SK-N-SH (cell line): Measurements from ENCODE around the gene TFPI2. TPM values are rescaled to one million over a fixed set of nuclear protein-coding genes. Genes with fewer than 3 reads are reported as not detected.

Experiments used
- CTCF ChIA-PET: fragments of 300-600, 350-600 bp; formaldehyde crosslinking; extraction: SDS; loops from one replicate; lab custom pipeline; 2021; lab: Yijun Ruan, JAX
- POLR2A ChIA-PET: fragments of 350-600 bp; sonication (Branson Sonifier 250); formaldehyde crosslinking; extraction: SDS; loops from one replicate; lab custom pipeline; 2020; ENCODE audit warnings: antibody characterized with exemption, inconsistent platforms; lab: Yijun Ruan, JAX
- DNase-seq: peaks from one replicate; pipeline ENCODE4 v3.0.0; 2012
- H2AFZ ChIP-seq: fragments of 200-600 bp; sonication (generic); 2 replicates; pipeline ENCODE4 v1.8.1; 2016; ENCODE audit warnings: antibody characterized with exemption, mild to moderate bottlenecking, low read depth
- H3F3A ChIP-seq: fragments of 200-600 bp; sonication (generic); replicated peaks from 2 replicates; pipeline ENCODE3; 2016; ENCODE audit warnings: antibody characterized with exemption, mild to moderate bottlenecking; ENCODE audit not compliant: insufficient read depth
- H3K27ac ChIP-seq, 2 experiments: fragments of 200-500 bp in 1 of 2; fragments of 200-600 bp in 1 of 2; sonication (Bioruptor generic) in 1 of 2; sonication (generic), shearing (Covaris generic) in 1 of 2; 2 replicates each; pipeline versions ENCODE4 v1.5.1 to v1.6.1; 2014 to 2016; ENCODE audit warnings: low read depth in 2 of 2, inconsistent platforms in 1 of 2, low read length in 1 of 2, mild to moderate bottlenecking in 1 of 2, mixed read lengths in 1 of 2
- H3K27me3 ChIP-seq: fragments of 200-600 bp; sonication (generic), shearing (Covaris generic); 2 replicates; pipeline ENCODE4 v1.6.1; 2016; ENCODE audit warnings: mixed run types; ENCODE audit not compliant: insufficient read depth
- H3K36me3 ChIP-seq, 2 experiments: fragments of 200-500 bp in 1 of 2; fragments of 200-600 bp in 1 of 2; sonication (Bioruptor generic) in 1 of 2; sonication (generic) in 1 of 2; replicated peaks in 1 of 2; 2 replicates each; pipeline versions ENCODE3 to v1.5.1; 2014 to 2016; ENCODE audit warnings: low read length in 1 of 2, mild to moderate bottlenecking in 1 of 2; ENCODE audit not compliant: insufficient read depth in 2 of 2, control insufficient read depth in 1 of 2
- H3K4me1 ChIP-seq, 2 experiments: fragments of 200-500 bp in 1 of 2; fragments of 200-600 bp in 1 of 2; sonication (Bioruptor generic) in 1 of 2; sonication (generic), shearing (Covaris generic) in 1 of 2; 2 replicates each; pipeline versions ENCODE4 v1.5.1 to v1.6.1; 2014 to 2016; ENCODE audit warnings: low read depth in 1 of 2, low read length in 1 of 2, mixed run types in 1 of 2; ENCODE audit not compliant: insufficient read depth in 2 of 2, control insufficient read depth in 1 of 2
- H3K4me2 ChIP-seq: fragments of 200-600 bp; sonication (generic), shearing (Covaris generic); 2 replicates; pipeline ENCODE4 v1.6.1; 2017; ENCODE audit warnings: mixed run types
- H3K4me3 ChIP-seq, 2 experiments: fragments of 200-500 bp in 1 of 2; fragments of 200-600 bp in 1 of 2; sonication (Bioruptor generic) in 1 of 2; sonication (generic), shearing (Covaris generic) in 1 of 2; 2 replicates each; pipeline versions ENCODE4 v1.5.1 to v1.8.1; 2014 to 2016; ENCODE audit warnings: low read depth in 2 of 2, inconsistent platforms in 1 of 2, low read length in 1 of 2, mild to moderate bottlenecking in 1 of 2, mixed read lengths in 1 of 2, moderate library complexity in 1 of 2
- H3K79me2 ChIP-seq: fragments of 200-600 bp; sonication (generic); 2 replicates; pipeline ENCODE4 v1.8.1; 2017; ENCODE audit warnings: mild to moderate bottlenecking; ENCODE audit not compliant: insufficient read depth
- H3K9ac ChIP-seq: fragments of 200-600 bp; sonication (generic); 2 replicates; pipeline ENCODE4 v1.6.1; 2017; ENCODE audit warnings: mixed run types
- H3K9me2 ChIP-seq: fragments of 200-600 bp; sonication (generic); 2 replicates; pipeline ENCODE4 v1.6.1; 2017; ENCODE audit warnings: mixed run types
- H3K9me3 ChIP-seq: fragments of 200-600 bp; sonication (generic); 2 replicates; pipeline ENCODE4 v1.6.1; 2017; ENCODE audit warnings: mixed run types, mild to moderate bottlenecking, moderate library complexity
- H4K20me1 ChIP-seq: fragments of 200-600 bp; sonication (generic); 2 replicates; pipeline ENCODE4 v1.6.1; 2017; ENCODE audit warnings: mild to moderate bottlenecking, mixed run types; ENCODE audit not compliant: insufficient read depth
- FOSL2 ChIP-seq: IDR thresholded peaks from 2 replicates; pipeline ENCODE4 v1.4.0; 2012; ENCODE audit warnings: low read depth, mild to moderate bottlenecking, moderate library complexity, borderline replicate concordance
- JUND ChIP-seq: IDR thresholded peaks from 2 replicates; pipeline ENCODE4 v1.4.0; 2012
- NFIC ChIP-seq: IDR thresholded peaks from 2 replicates; pipeline ENCODE4 v1.4.0; 2012; ENCODE audit warnings: borderline replicate concordance
- NRF1 ChIP-seq: IDR thresholded peaks from 2 replicates; pipeline ENCODE4 v1.6.1; 2012; ENCODE audit warnings: low read depth, mild to moderate bottlenecking, low read length
- PBX3 ChIP-seq: IDR thresholded peaks from 2 replicates; pipeline ENCODE4; 2012
- TCF12 ChIP-seq: IDR thresholded peaks from 2 replicates; pipeline ENCODE4 v1.4.0; 2012
- TEAD4 ChIP-seq: IDR thresholded peaks from 2 replicates; pipeline ENCODE4 v1.4.0; 2012; ENCODE audit warnings: mild to moderate bottlenecking, borderline replicate concordance; ENCODE audit not compliant: insufficient read depth
- YY1 ChIP-seq: IDR thresholded peaks from 2 replicates; pipeline ENCODE4 v1.4.0; 2012; ENCODE audit warnings: low read depth, mild to moderate bottlenecking
- WGBS: methylation state at CpG from one replicate; pipeline ENCODE4 v1.1.6; 2017; ENCODE audit warnings: low lambda C conversion rate; 5-methylcytosine and 5-hydroxymethylcytosine counted together
- polyA plus RNA-seq, 3 experiments: library from polyadenylated mRNA; depleted of rRNA; stranded (reverse); fragments of >200 nt; gene quantifications; 2 replicates each; pipeline ENCODE4 v1.2.3, GENCODE V29; 2012
- TF ChIP-seq, protein P1 (sequence below): IDR thresholded peaks from 2 replicates; pipeline ENCODE4 v1.6.1; 2012; ENCODE audit warnings: mild to moderate bottlenecking, low read depth, low read length, moderate library complexity
- TF ChIP-seq, protein P2 (sequence below): IDR thresholded peaks from 2 replicates; pipeline ENCODE4 v1.4.0; 2012; ENCODE audit warnings: low read depth, borderline replicate concordance
- TF ChIP-seq, protein P3 (sequence below): fragments of 200-600 bp; sonication (generic); IDR thresholded peaks from 2 replicates; pipeline ENCODE4 v1.6.1; 2017; ENCODE audit warnings: antibody characterized with exemption, mild to moderate bottlenecking, moderate library complexity

TFPI2 gene
- polyA plus RNA-seq, 1 of the 3 experiments (the other 2 are of a cell fraction): 17.7 TPM

DNA sequence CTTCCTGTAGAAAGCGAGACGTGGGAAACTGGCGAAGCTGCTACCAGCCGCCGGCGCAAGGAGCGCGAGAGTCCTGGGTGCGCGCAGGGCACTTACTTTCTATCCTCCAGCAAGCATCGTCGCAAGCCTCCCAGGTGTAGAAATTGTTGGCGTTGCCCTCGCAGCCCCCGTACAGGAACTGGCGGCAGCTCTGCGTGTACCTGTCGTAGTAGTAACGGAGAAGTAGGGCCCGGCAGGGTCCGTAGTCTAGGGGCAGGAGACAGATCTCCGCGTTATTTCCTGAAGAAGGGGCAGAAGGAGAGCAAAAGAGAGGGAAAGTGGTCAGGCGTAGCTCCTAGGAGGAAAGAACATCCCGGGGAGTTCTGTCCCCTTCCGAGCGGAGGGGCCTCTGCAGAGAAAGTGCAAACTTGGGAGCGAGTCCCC is 501 bp downstream of the TFPI2 start (continued):
- TF ChIP-seq, protein P1, sequence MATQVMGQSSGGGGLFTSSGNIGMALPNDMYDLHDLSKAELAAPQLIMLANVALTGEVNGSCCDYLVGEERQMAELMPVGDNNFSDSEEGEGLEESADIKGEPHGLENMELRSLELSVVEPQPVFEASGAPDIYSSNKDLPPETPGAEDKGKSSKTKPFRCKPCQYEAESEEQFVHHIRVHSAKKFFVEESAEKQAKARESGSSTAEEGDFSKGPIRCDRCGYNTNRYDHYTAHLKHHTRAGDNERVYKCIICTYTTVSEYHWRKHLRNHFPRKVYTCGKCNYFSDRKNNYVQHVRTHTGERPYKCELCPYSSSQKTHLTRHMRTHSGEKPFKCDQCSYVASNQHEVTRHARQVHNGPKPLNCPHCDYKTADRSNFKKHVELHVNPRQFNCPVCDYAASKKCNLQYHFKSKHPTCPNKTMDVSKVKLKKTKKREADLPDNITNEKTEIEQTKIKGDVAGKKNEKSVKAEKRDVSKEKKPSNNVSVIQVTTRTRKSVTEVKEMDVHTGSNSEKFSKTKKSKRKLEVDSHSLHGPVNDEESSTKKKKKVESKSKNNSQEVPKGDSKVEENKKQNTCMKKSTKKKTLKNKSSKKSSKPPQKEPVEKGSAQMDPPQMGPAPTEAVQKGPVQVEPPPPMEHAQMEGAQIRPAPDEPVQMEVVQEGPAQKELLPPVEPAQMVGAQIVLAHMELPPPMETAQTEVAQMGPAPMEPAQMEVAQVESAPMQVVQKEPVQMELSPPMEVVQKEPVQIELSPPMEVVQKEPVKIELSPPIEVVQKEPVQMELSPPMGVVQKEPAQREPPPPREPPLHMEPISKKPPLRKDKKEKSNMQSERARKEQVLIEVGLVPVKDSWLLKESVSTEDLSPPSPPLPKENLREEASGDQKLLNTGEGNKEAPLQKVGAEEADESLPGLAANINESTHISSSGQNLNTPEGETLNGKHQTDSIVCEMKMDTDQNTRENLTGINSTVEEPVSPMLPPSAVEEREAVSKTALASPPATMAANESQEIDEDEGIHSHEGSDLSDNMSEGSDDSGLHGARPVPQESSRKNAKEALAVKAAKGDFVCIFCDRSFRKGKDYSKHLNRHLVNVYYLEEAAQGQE: no peak

GRCh38 chr7:93889261-93889660 is 1.3 kb downstream of the TFPI2 start:
- TF ChIP-seq, protein P1: no peak
- TF ChIP-seq PBX3 (peak; percentile 61), TEAD4 (peak; percentile 17; the same call in 1 of the 2 replicates), TCF12 (peak; percentile 50), NRF1 (no peak), JUND (peak; percentile 67), FOSL2 (peak; percentile 66), NFIC (peak; percentile 29; the same call in 1 of the 2 replicates), YY1 (no peak)
- TF ChIP-seq, protein P2, sequence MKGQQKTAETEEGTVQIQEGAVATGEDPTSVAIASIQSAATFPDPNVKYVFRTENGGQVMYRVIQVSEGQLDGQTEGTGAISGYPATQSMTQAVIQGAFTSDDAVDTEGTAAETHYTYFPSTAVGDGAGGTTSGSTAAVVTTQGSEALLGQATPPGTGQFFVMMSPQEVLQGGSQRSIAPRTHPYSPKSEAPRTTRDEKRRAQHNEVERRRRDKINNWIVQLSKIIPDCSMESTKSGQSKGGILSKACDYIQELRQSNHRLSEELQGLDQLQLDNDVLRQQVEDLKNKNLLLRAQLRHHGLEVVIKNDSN: no peak
- TF ChIP-seq, protein P3, sequence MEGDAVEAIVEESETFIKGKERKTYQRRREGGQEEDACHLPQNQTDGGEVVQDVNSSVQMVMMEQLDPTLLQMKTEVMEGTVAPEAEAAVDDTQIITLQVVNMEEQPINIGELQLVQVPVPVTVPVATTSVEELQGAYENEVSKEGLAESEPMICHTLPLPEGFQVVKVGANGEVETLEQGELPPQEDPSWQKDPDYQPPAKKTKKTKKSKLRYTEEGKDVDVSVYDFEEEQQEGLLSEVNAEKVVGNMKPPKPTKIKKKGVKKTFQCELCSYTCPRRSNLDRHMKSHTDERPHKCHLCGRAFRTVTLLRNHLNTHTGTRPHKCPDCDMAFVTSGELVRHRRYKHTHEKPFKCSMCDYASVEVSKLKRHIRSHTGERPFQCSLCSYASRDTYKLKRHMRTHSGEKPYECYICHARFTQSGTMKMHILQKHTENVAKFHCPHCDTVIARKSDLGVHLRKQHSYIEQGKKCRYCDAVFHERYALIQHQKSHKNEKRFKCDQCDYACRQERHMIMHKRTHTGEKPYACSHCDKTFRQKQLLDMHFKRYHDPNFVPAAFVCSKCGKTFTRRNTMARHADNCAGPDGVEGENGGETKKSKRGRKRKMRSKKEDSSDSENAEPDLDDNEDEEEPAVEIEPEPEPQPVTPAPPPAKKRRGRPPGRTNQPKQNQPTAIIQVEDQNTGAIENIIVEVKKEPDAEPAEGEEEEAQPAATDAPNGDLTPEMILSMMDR: no peak
- H3K4me2 ChIP-seq: peak overlapping the region; percentile 96; the same call in 1 of the 2 replicates
- peaks cover 0 to 9% of the 10 kb centered on the region in 2 experiments; a peak in 2 of 4 replicates for H3K4me1 ChIP-seq
- no peak overlapping the region; a peak in 1 of 4 replicates for H3K4me3 ChIP-seq
- no peaks in the 10 kb centered on the region for H3K9me3 ChIP-seq
- 0 out of 2 replicates have a peak overlapping the region, but pooled peaks have one; percentile 4 for H2AFZ ChIP-seq
- 0 out of 2 replicates have a peak, but pooled peaks cover 3% of the 10 kb centered on the region for H3K9me2 ChIP-seq
- no peak overlapping the region for H3K9ac ChIP-seq
- peaks cover 0 to 9% of the 10 kb centered on the region in 2 experiments for H3K36me3 ChIP-seq
- 51% methylated on average over 3 of the region's 3 CpGs for WGBS
- H3K79me2 ChIP-seq: no peaks in the 10 kb centered on the region
- DNase-seq: no peak
- CTCF ChIA-PET: interaction anchor here (0.8 to 5.8 kb wide), 16 partner anchors 12 to 1588 kb away, joined by 3 to 38 read pairs (median 5); partner anchors contain the start of gene GNG11
- H3K27ac ChIP-seq: peak overlapping the region in 1 of 2 experiments; percentile 53; a peak in 1 of 4 replicates
- no peaks in the 10 kb centered on the region for H3K27me3 ChIP-seq
- peaks cover 7% of the 10 kb centered on the region for H3F3A ChIP-seq
- no peaks in the 10 kb centered on the region for H4K20me1 ChIP-seq
- POLR2A ChIA-PET: no interaction called here
